ENCODE data around the gene TFCP2L1. TPM values are rescaled to one million over a fixed set of nuclear protein-coding genes. Genes with fewer than 3 reads are reported as not detected.
"Not testable (repeated sequence)": the region's sequence is repeated elsewhere in the genome, so short reads cannot be mapped to it uniquely, and the experiment has no call there.

Gene TFCP2L1
- total RNA-seq, 1 donor from 2014 or later = 0.02 TPM

DNA sequence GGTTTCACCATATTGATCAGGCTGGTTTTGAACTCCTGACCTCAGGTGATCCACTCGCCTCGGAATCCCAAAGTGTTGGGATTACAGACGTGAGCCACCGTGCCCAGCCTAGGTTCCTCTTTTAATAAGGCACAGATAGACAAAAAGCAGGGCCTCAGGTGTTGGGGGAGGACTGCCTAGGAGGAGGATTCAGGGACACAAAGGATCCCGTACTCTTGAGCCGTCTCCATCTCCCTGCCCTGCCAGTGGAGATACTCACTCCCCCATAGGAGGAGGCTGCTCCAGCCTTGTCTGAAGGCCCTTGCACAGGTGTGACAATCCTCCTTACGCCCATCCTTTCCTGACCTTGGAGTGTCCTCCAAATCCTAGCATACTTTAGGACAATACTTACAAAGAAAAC is 32.0 kb upstream of the TFCP2L1 start:
- no peak overlapping the region for H3K27ac Mint-ChIP-seq (ENCODE audit: unreplicated experiment)
- no peaks in the 10 kb centered on the region for H3K4me1 Mint-ChIP-seq (ENCODE audit: low read depth)
- DNase-seq (ENCODE audit: low spot score) = no peak
- H3K27me3 Mint-ChIP-seq (ENCODE audit: low read depth) = peaks cover 13% of the 10 kb centered on the region
- no peak overlapping the region for H3K4me3 Mint-ChIP-seq (ENCODE audit: unreplicated experiment)
- no peaks in the 10 kb centered on the region for H3K9me3 Mint-ChIP-seq (ENCODE audit: low read depth)
- H3K36me3 Mint-ChIP-seq (ENCODE audit: low read depth) = no peaks in the 10 kb centered on the region
- TF ChIP-seq, protein P1, sequence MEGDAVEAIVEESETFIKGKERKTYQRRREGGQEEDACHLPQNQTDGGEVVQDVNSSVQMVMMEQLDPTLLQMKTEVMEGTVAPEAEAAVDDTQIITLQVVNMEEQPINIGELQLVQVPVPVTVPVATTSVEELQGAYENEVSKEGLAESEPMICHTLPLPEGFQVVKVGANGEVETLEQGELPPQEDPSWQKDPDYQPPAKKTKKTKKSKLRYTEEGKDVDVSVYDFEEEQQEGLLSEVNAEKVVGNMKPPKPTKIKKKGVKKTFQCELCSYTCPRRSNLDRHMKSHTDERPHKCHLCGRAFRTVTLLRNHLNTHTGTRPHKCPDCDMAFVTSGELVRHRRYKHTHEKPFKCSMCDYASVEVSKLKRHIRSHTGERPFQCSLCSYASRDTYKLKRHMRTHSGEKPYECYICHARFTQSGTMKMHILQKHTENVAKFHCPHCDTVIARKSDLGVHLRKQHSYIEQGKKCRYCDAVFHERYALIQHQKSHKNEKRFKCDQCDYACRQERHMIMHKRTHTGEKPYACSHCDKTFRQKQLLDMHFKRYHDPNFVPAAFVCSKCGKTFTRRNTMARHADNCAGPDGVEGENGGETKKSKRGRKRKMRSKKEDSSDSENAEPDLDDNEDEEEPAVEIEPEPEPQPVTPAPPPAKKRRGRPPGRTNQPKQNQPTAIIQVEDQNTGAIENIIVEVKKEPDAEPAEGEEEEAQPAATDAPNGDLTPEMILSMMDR (IDR thresholded peaks at IDR 0.05) = no peak

DNA sequence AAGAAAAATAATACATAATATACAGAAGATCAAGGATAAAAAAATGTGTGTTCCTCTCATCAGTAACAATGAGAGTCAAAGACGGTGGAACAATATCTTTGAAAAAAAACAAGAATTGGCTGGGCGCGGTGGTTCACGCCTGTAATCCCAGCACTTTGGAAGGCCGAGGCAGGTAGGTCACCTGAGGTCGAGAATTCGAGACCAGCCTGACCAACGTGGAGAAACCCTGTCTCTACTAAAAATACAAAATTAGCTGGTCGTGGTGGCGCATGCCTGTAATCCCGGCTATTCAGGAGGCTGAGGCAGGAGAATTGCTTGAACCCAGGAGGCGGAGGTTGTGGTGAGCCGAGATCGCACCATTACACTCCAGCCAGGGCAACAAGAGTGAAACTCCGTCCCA is 28.7 kb upstream of the TFCP2L1 start:
- H3K4me3 Mint-ChIP-seq (ENCODE audit: unreplicated experiment); H3K4me1 Mint-ChIP-seq (ENCODE audit: low read depth); H3K9me3 Mint-ChIP-seq (ENCODE audit: low read depth); DNase-seq (ENCODE audit: low spot score); H3K36me3 Mint-ChIP-seq (ENCODE audit: low read depth); H3K27ac Mint-ChIP-seq (ENCODE audit: unreplicated experiment): not testable (repeated sequence)
- H3K27me3 Mint-ChIP-seq (ENCODE audit: low read depth) = peaks cover 37% of the 10 kb centered on the region

DNA sequence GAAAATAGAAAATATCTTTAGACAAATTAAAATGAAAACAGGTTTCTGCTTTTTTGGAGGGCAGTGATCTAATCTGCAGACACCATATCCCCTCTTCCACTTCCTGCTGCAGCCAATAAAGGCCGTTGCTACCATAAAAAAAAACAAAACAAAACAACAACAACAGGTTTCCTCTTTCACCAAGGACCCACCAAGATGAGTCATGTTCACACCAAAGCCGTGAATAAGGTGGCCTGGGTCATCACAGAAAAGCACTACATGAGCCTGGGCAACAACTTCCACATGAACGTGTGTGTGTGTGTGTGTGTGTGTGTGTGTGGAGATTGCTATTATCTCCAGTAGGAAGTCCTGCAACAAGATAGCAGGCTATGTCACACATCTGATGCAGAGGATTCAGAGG is 24.8 kb upstream of the TFCP2L1 start:
- Mint-ChIP-seq H3K4me3 (ENCODE audit: unreplicated experiment) (no peak overlapping the region), H3K27me3 (ENCODE audit: low read depth) (peaks cover 63% of the 10 kb centered on the region), H3K9me3 (ENCODE audit: low read depth) (peaks cover 7% of the 10 kb centered on the region), H3K4me1 (ENCODE audit: low read depth) (no peaks in the 10 kb centered on the region), H3K36me3 (ENCODE audit: low read depth) (no peaks in the 10 kb centered on the region), H3K27ac (ENCODE audit: unreplicated experiment) (no peak overlapping the region)
- TF ChIP-seq, protein P1 (IDR thresholded peaks at IDR 0.05) = no peak
- DNase-seq (ENCODE audit: low spot score) = no peak

DNA sequence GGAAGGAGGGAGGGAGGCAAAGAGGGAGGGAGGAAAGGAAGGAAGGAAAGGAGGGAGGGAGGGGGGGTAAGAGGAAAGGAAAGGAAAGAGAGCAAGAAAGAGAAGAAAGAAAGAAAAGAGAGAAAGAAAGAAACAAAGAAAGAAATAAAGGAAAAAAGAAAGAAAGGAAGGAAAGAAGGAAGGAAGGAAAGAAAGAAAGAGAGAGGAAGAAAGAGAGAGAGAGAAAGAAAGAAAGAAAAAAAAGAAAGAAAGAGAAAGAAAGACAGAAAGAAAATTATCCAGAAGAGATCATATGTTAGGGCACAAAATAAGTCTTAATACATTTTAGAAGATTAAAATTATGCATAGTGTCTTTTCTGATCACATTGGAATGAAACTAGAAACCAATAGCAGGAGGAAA is 24.3 kb upstream of the TFCP2L1 start:
- H3K27me3 Mint-ChIP-seq (ENCODE audit: low read depth) = peaks cover 68% of the 10 kb centered on the region
- DNase-seq (ENCODE audit: low spot score) = no peak
- H3K27ac Mint-ChIP-seq (ENCODE audit: unreplicated experiment) = no peak overlapping the region
- peaks cover 7% of the 10 kb centered on the region for H3K9me3 Mint-ChIP-seq (ENCODE audit: low read depth)
- no peak overlapping the region for H3K4me3 Mint-ChIP-seq (ENCODE audit: unreplicated experiment)
- no peaks in the 10 kb centered on the region for H3K36me3 Mint-ChIP-seq (ENCODE audit: low read depth)
- TF ChIP-seq, protein P1 (IDR thresholded peaks at IDR 0.05) = no peak
- H3K4me1 Mint-ChIP-seq (ENCODE audit: low read depth) = no peaks in the 10 kb centered on the region

DNA sequence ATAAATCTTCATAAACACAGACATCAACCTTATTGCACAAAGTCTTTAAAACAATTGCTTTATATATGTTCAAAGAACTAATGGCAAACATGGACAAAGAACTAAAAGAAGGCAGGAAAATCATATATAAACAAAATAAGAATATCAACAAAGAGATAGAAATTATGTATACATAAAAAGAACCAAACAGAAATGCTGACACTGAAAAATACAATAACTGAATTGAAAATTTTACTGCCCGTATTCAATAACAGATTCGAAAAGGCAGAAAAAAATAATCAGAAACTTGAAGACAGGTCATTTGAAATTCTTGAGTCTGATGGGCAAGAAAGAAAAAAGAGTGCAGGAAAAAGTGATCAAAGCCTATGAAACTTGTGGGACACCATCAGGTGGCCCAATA is 22.0 kb upstream of the TFCP2L1 start:
- H3K27ac Mint-ChIP-seq (ENCODE audit: unreplicated experiment) = no peak overlapping the region
- H3K9me3 Mint-ChIP-seq (ENCODE audit: low read depth) = peaks cover 7% of the 10 kb centered on the region
- H3K27me3 Mint-ChIP-seq (ENCODE audit: low read depth) = peaks cover 70% of the 10 kb centered on the region
- no peaks in the 10 kb centered on the region for H3K36me3 Mint-ChIP-seq (ENCODE audit: low read depth)
- DNase-seq (ENCODE audit: low spot score) = no peak
- H3K4me1 Mint-ChIP-seq (ENCODE audit: low read depth) = no peaks in the 10 kb centered on the region
- TF ChIP-seq, protein P1 (IDR thresholded peaks at IDR 0.05) = no peak
- no peak overlapping the region for H3K4me3 Mint-ChIP-seq (ENCODE audit: unreplicated experiment)

DNA sequence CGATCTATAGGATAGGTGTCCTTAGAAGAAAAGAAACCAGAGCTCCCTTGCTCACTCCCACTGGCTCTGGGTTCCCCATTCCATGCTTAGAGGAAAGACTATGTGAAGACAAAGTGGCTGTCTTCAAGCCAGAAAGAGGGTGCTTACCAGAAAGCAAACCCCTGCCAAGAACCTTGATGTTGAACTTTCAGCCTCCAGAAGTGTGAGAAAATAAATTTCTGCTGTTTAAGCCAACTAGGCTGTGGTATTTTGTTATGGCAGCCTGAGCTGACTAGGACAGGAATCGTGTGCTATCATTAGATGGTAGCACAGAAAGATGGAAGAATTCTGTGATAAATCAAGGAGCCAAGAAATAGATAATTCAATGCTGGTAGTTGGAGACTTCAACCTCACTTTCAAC is 19.9 kb upstream of the TFCP2L1 start:
- Mint-ChIP-seq H3K27ac (ENCODE audit: unreplicated experiment) (no peak overlapping the region), H3K4me1 (ENCODE audit: low read depth) (no peaks in the 10 kb centered on the region), H3K4me3 (ENCODE audit: unreplicated experiment) (no peak overlapping the region), H3K36me3 (ENCODE audit: low read depth) (no peaks in the 10 kb centered on the region), H3K27me3 (ENCODE audit: low read depth) (peaks cover 60% of the 10 kb centered on the region), H3K9me3 (ENCODE audit: low read depth) (peaks cover 7% of the 10 kb centered on the region)
- TF ChIP-seq, protein P1 (IDR thresholded peaks at IDR 0.05) = no peak
- DNase-seq (ENCODE audit: low spot score) = no peak
